ENCODE data around the gene OBI1.
"Not testable (repeated sequence)": the region's sequence is repeated elsewhere in the genome, so short reads cannot be mapped to it uniquely, and the experiment has no call there.

Gene OBI1

GRCh38 chr13:78659450-78659730, 435 bp upstream of the OBI1 start:
- H3K27me3 Mint-ChIP-seq = no peaks in the 10 kb centered on the region
- no peaks in the 10 kb centered on the region for H3K9me3 Mint-ChIP-seq
- H3K27ac Mint-ChIP-seq = peak overlapping the region; percentile 99
- peaks cover 44% of the 10 kb centered on the region for H3K4me1 Mint-ChIP-seq (ENCODE audit: low read depth)
- DNase-seq = no peak
- H3K36me3 Mint-ChIP-seq (ENCODE audit: low read depth) = peaks cover 30% of the 10 kb centered on the region
- peak overlapping the region; percentile 98 for H3K4me3 Mint-ChIP-seq

- no peaks in the 10 kb centered on the region for H3K27me3 Mint-ChIP-seq
- no peak for DNase-seq
- peaks cover 43% of the 10 kb centered on the region for H3K4me1 Mint-ChIP-seq (ENCODE audit: low read depth)
- H3K27ac Mint-ChIP-seq = peak overlapping the region; percentile 99
- peaks cover 36% of the 10 kb centered on the region for H3K36me3 Mint-ChIP-seq (ENCODE audit: low read depth)
- H3K4me3 Mint-ChIP-seq = peak overlapping the region; percentile 98
- no peaks in the 10 kb centered on the region for H3K9me3 Mint-ChIP-seq
Measured at GRCh38 chr13:78657699-78658629, 991 bp downstream of the OBI1 start.

GRCh38 chr13:78655906-78656305, 3.0 kb downstream of the OBI1 start:
- no peak overlapping the region for H3K27ac Mint-ChIP-seq
- H3K4me3 Mint-ChIP-seq = no peak overlapping the region
- H3K36me3 Mint-ChIP-seq (ENCODE audit: low read depth) = peaks cover 42% of the 10 kb centered on the region
- peaks cover 38% of the 10 kb centered on the region for H3K4me1 Mint-ChIP-seq (ENCODE audit: low read depth)
- H3K27me3 Mint-ChIP-seq = no peaks in the 10 kb centered on the region
- DNase-seq = no peak
- H3K9me3 Mint-ChIP-seq = no peaks in the 10 kb centered on the region

GRCh38 chr13:78655007-78655406, 3.9 kb downstream of the OBI1 start:
- peaks cover 31% of the 10 kb centered on the region for H3K4me1 Mint-ChIP-seq (ENCODE audit: low read depth)
- no peak overlapping the region for H3K4me3 Mint-ChIP-seq
- H3K9me3 Mint-ChIP-seq = no peaks in the 10 kb centered on the region
- peaks cover 42% of the 10 kb centered on the region for H3K36me3 Mint-ChIP-seq (ENCODE audit: low read depth)
- H3K27me3 Mint-ChIP-seq = no peaks in the 10 kb centered on the region
- DNase-seq = no peak
- no peak overlapping the region for H3K27ac Mint-ChIP-seq

GRCh38 chr13:78652651-78653050, 6.3 kb downstream of the OBI1 start:
- Mint-ChIP-seq H3K27ac (no peak overlapping the region), H3K9me3 (no peaks in the 10 kb centered on the region), H3K4me3 (no peak overlapping the region), H3K27me3 (no peaks in the 10 kb centered on the region), H3K4me1 (ENCODE audit: low read depth) (peaks cover 19% of the 10 kb centered on the region), H3K36me3 (ENCODE audit: low read depth) (peaks cover 29% of the 10 kb centered on the region)
- no peak for DNase-seq

GRCh38 chr13:78650717-78651083, 8.3 kb downstream of the OBI1 start:
- peaks cover 33% of the 10 kb centered on the region for H3K36me3 Mint-ChIP-seq (ENCODE audit: low read depth)
- no peaks in the 10 kb centered on the region for H3K27me3 Mint-ChIP-seq
- H3K4me3 Mint-ChIP-seq = no peak overlapping the region
- H3K4me1 Mint-ChIP-seq (ENCODE audit: low read depth) = peaks cover 26% of the 10 kb centered on the region
- no peak overlapping the region for H3K27ac Mint-ChIP-seq
- no peaks in the 10 kb centered on the region for H3K9me3 Mint-ChIP-seq
- DNase-seq = no peak

- DNase-seq = no peak
- Mint-ChIP-seq H3K27ac (no peak overlapping the region), H3K4me1 (ENCODE audit: low read depth) (peaks cover 24% of the 10 kb centered on the region), H3K9me3 (no peaks in the 10 kb centered on the region), H3K4me3 (no peak overlapping the region), H3K27me3 (no peaks in the 10 kb centered on the region), H3K36me3 (ENCODE audit: low read depth) (peaks cover 33% of the 10 kb centered on the region)
Measured at GRCh38 chr13:78649997-78650716, 8.8 kb downstream of the OBI1 start.

- not testable (repeated sequence) for H3K4me3 Mint-ChIP-seq, H3K27me3 Mint-ChIP-seq, DNase-seq, H3K27ac Mint-ChIP-seq, H3K9me3 Mint-ChIP-seq
- peaks cover 25% of the 10 kb centered on the region for H3K4me1 Mint-ChIP-seq (ENCODE audit: low read depth)
- peaks cover 44% of the 10 kb centered on the region for H3K36me3 Mint-ChIP-seq (ENCODE audit: low read depth)
Measured at GRCh38 chr13:78647109-78647678, 11.8 kb downstream of the OBI1 start.

- Mint-ChIP-seq H3K27ac (no peak overlapping the region), H3K4me1 (ENCODE audit: low read depth) (peaks cover 10% of the 10 kb centered on the region), H3K9me3 (no peaks in the 10 kb centered on the region), H3K36me3 (ENCODE audit: low read depth) (peaks cover 92% of the 10 kb centered on the region), H3K4me3 (no peak overlapping the region), H3K27me3 (no peaks in the 10 kb centered on the region)
- DNase-seq = no peak
Measured at GRCh38 chr13:78638216-78638615, 20.7 kb downstream of the OBI1 start.

GRCh38 chr13:78636495-78636894, 22.5 kb downstream of the OBI1 start:
- Mint-ChIP-seq H3K9me3 (no peaks in the 10 kb centered on the region), H3K36me3 (ENCODE audit: low read depth) (peaks cover 93% of the 10 kb centered on the region), H3K27me3 (no peaks in the 10 kb centered on the region), H3K4me3 (no peak overlapping the region), H3K4me1 (ENCODE audit: low read depth) (peaks cover 10% of the 10 kb centered on the region), H3K27ac (no peak overlapping the region)
- DNase-seq = no peak

GRCh38 chr13:78632996-78633395, 26.0 kb downstream of the OBI1 start:
- Mint-ChIP-seq H3K4me1 (ENCODE audit: low read depth) (peaks cover 2% of the 10 kb centered on the region), H3K27me3 (no peaks in the 10 kb centered on the region), H3K27ac (no peak overlapping the region), H3K36me3 (ENCODE audit: low read depth) (peaks cover 98% of the 10 kb centered on the region), H3K9me3 (no peaks in the 10 kb centered on the region), H3K4me3 (no peak overlapping the region)
- DNase-seq = no peak

- no peaks in the 10 kb centered on the region for H3K9me3 Mint-ChIP-seq
- no peak for DNase-seq
- H3K27ac Mint-ChIP-seq = no peak overlapping the region
- no peaks in the 10 kb centered on the region for H3K27me3 Mint-ChIP-seq
- H3K4me1 Mint-ChIP-seq (ENCODE audit: low read depth) = peaks cover 2% of the 10 kb centered on the region
- H3K36me3 Mint-ChIP-seq (ENCODE audit: low read depth) = peaks cover 96% of the 10 kb centered on the region
- no peak overlapping the region for H3K4me3 Mint-ChIP-seq
Measured at GRCh38 chr13:78631077-78631476, 27.9 kb downstream of the OBI1 start.

GRCh38 chr13:78630511-78630910, 28.4 kb downstream of the OBI1 start:
- Mint-ChIP-seq H3K4me1 (ENCODE audit: low read depth) (peaks cover 2% of the 10 kb centered on the region), H3K9me3 (no peaks in the 10 kb centered on the region), H3K36me3 (ENCODE audit: low read depth) (peaks cover 96% of the 10 kb centered on the region), H3K27ac (no peak overlapping the region), H3K4me3 (no peak overlapping the region), H3K27me3 (no peaks in the 10 kb centered on the region)
- no peak for DNase-seq

- Mint-ChIP-seq H3K27me3 (no peaks in the 10 kb centered on the region), H3K27ac (no peak overlapping the region), H3K4me3 (no peak overlapping the region), H3K4me1 (ENCODE audit: low read depth) (no peaks in the 10 kb centered on the region), H3K36me3 (ENCODE audit: low read depth) (peaks cover 94% of the 10 kb centered on the region), H3K9me3 (no peaks in the 10 kb centered on the region)
- no peak for DNase-seq
Measured at GRCh38 chr13:78625384-78625783, 33.6 kb downstream of the OBI1 start.

GRCh38 chr13:78623132-78623531, 35.8 kb downstream of the OBI1 start:
- Mint-ChIP-seq H3K4me3 (no peak overlapping the region), H3K27ac (no peak overlapping the region), H3K4me1 (ENCODE audit: low read depth) (no peaks in the 10 kb centered on the region), H3K27me3 (no peaks in the 10 kb centered on the region), H3K9me3 (no peaks in the 10 kb centered on the region), H3K36me3 (ENCODE audit: low read depth) (peaks cover 91% of the 10 kb centered on the region)
- no peak for DNase-seq
